ENCODE data around the gene LTBP3. TPM values are rescaled to one million over a fixed set of nuclear protein-coding genes. Genes with fewer than 3 reads are reported as not detected.
A peak's percentile ranks its signal among the peaks of the same experiment; 100 is the strongest.

Gene LTBP3
- total and polyA plus RNA-seq, 9 of the 15 experiments (the other 6 are each of a cell fraction or from before 2014, with no cell fraction given): 0.06 to 20.5 (median 4.8) TPM

- Histone ChIP-seq H3K4me1 (replicated peaks in 1 of 2; ENCODE audit: control insufficient read depth in 2 of 2, insufficient read depth in 2 of 2, low read length in 2 of 2) (peaks cover 44 to 65% of the 10 kb centered on the region in 2 experiments), H3K4me3 (no peak overlapping the region), H2AFZ (ENCODE audit: low read depth, low read length) (no peak overlapping the region), H3K9ac (ENCODE audit: insufficient read depth in 1 of 2, low read depth in 2 of 2, low read length in 2 of 2) (peak overlapping the region in 1 of 2 experiments; percentile 78; a peak in 2 of 4 replicates), H3K9me3 (replicated peaks; ENCODE audit: control insufficient read depth, insufficient read depth, low read depth, low read length) (no peaks in the 10 kb centered on the region), H3K79me2 (ENCODE audit: control insufficient read depth, insufficient read depth, low read length) (no peaks in the 10 kb centered on the region), H3K27ac (ENCODE audit: extremely low read depth, low read depth, low read length) (no peak overlapping the region), H3K36me3 (ENCODE audit: control insufficient read depth, insufficient read depth, low read length) (no peaks in the 10 kb centered on the region), H3K27me3 (ENCODE audit: control insufficient read depth in 2 of 2, insufficient read depth in 2 of 2, low read length in 2 of 2) (no peaks in the 10 kb centered on the region), H3K9me1 (ENCODE audit: control insufficient read depth, insufficient read depth, low read length) (no peaks in the 10 kb centered on the region), H3K4me2 (ENCODE audit: insufficient read depth, low read length) (peak overlapping the region; percentile 9; the same call in 1 of the 2 replicates), H4K20me1 (replicated peaks; ENCODE audit: control insufficient read depth, insufficient read depth, low read length) (no peaks in the 10 kb centered on the region)
- ATAC-seq (no peak), FAIRE-seq (peak; percentile 56), DNase-seq (ENCODE audit: extremely low read depth in 1 of 4, low spot score in 3 of 4) (peak in 2 of 4 experiments; percentile 42 to 51)
- ChIA-PET CTCF (ENCODE audit: low intra/inter-chr PET ratio) (no interaction called here), POLR2A (interaction anchor here (0.6 to 3.6 kb wide), 5 partner anchors 12 to 135 kb away, joined by 3 to 22 read pairs (median 8); partner anchors contain the start of genes FAM89B, MALAT1 and ZNRD2)
- intact Hi-C loops (cut with micrococcal nuclease): no loop called here
- BruUV-seq (replicated peaks): no TSS peak
- in situ Hi-C loops (cut with MboI): no loop called here
- 21% methylated on average over 5 of the region's 5 CpGs for WGBS (ENCODE audit: insufficient coverage, low coverage, missing lambda C conversion rate)
- TF ChIP-seq ASH1L (IDR thresholded peaks at IDR 0.05; ENCODE audit: borderline replicate concordance, low read depth, partially characterized antibody) (no peak), U2AF1 (optimal IDR thresholded peaks at IDR 0.05; ENCODE audit: low read depth, low read length) (no peak), ZNF398 (CRISPR knock-in tag; IDR thresholded peaks at IDR 0.05) (no peak), DPF2 (IDR thresholded peaks at IDR 0.05) (peak; percentile 21; the same call in 1 of the 2 replicates), MYBL2 (IDR thresholded peaks at IDR 0.05; ENCODE audit: low read depth) (no peak), MYBL2 (CRISPR knock-in tag; IDR thresholded peaks at IDR 0.05; ENCODE audit: borderline replicate concordance) (no peak), HLTF (IDR thresholded peaks at IDR 0.05) (no peak), SETDB1 (IDR thresholded peaks at IDR 0.05; ENCODE audit: low read length) (no peak), CTBP1 (IDR thresholded peaks at IDR 0.05; ENCODE audit: borderline replicate concordance) (peak; percentile 32; the same call in 1 of the 2 replicates), KDM1A (IDR thresholded peaks at IDR 0.05) (0 out of 4 replicates have a peak, but pooled peaks of 1 of the 2 experiments have one; percentile 20), ZNF512 (tag; IDR thresholded peaks at IDR 0.05) (no peak), MBD1 (CRISPR knock-in tag; IDR thresholded peaks at IDR 0.05) (no peak), FOSL1 (tag; conservative IDR thresholded peaks at IDR 0.05) (peak; percentile 64), JUND (IDR thresholded peaks at IDR 0.05; ENCODE audit: borderline replicate concordance, low read depth, low read length) (no peak), JUND (tag; IDR thresholded peaks at IDR 0.05; ENCODE audit: borderline replicate concordance, low read depth, low read length) (0 out of 3 replicates have a peak, but pooled peaks have one; percentile 16), CHD1 (IDR thresholded peaks at IDR 0.05; ENCODE audit: low read length) (no peak), GABPA (tag; conservative IDR thresholded peaks at IDR 0.05; ENCODE audit: low read depth) (no peak), MEF2A (IDR thresholded peaks at IDR 0.05; ENCODE audit: control insufficient read depth, low read depth, low read length) (no peak)
Observed at GRCh38 chr11:65559951-65560537, 1.9 kb upstream of the LTBP3 start.
